ENCODE results near the gene KRT4. TPM values are rescaled to one million over a fixed set of nuclear protein-coding genes. Genes with fewer than 3 reads are reported as not detected.

The KRT4 gene
- total RNA-seq, 1 donor from 2014 or later, result not detected

GRCh38 chr12:52826611-52827498, 12.9 kb upstream of the KRT4 start:
- peaks cover 1% of the 10 kb centered on the region for H3K9me3 Mint-ChIP-seq (ENCODE audit: unreplicated experiment)
- H3K27ac Mint-ChIP-seq (ENCODE audit: unreplicated experiment), result no peak overlapping the region
- TF ChIP-seq, protein P1, sequence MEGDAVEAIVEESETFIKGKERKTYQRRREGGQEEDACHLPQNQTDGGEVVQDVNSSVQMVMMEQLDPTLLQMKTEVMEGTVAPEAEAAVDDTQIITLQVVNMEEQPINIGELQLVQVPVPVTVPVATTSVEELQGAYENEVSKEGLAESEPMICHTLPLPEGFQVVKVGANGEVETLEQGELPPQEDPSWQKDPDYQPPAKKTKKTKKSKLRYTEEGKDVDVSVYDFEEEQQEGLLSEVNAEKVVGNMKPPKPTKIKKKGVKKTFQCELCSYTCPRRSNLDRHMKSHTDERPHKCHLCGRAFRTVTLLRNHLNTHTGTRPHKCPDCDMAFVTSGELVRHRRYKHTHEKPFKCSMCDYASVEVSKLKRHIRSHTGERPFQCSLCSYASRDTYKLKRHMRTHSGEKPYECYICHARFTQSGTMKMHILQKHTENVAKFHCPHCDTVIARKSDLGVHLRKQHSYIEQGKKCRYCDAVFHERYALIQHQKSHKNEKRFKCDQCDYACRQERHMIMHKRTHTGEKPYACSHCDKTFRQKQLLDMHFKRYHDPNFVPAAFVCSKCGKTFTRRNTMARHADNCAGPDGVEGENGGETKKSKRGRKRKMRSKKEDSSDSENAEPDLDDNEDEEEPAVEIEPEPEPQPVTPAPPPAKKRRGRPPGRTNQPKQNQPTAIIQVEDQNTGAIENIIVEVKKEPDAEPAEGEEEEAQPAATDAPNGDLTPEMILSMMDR (IDR thresholded peaks at IDR 0.05; ENCODE audit: partially characterized antibody, unreplicated experiment), result no peak
- H3K4me1 Mint-ChIP-seq (ENCODE audit: low read depth, unreplicated experiment), result no peaks in the 10 kb centered on the region
- H3K27me3 Mint-ChIP-seq (ENCODE audit: unreplicated experiment), result no peaks in the 10 kb centered on the region
- no peak overlapping the region for H3K4me3 Mint-ChIP-seq (ENCODE audit: unreplicated experiment)
- DNase-seq, result no peak
- no peaks in the 10 kb centered on the region for H3K36me3 Mint-ChIP-seq (ENCODE audit: unreplicated experiment)

DNA sequence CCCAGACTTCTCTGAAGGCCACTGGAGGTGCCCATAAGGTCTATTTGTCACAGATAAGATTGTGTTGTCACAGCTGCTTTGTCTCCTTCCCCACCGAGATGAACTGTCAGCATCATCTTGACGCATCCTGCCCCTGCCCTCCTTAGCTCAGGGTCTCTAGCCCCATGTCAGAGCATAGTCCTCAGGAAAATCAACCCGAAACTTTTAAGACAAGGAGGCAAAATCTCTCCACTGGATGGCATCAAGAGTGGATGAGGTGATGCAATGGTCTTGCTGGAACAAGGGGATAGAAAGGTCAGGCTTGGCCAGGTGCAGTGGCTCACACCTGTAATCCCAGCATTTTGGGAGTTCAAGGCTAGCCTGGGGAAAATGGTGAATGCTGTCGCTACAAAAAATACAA, 12.0 kb upstream of the KRT4 start:
- DNase-seq, result no peak
- no peaks in the 10 kb centered on the region for H3K4me1 Mint-ChIP-seq (ENCODE audit: low read depth, unreplicated experiment)
- no peaks in the 10 kb centered on the region for H3K36me3 Mint-ChIP-seq (ENCODE audit: unreplicated experiment)
- TF ChIP-seq, protein P1 (IDR thresholded peaks at IDR 0.05; ENCODE audit: partially characterized antibody, unreplicated experiment), result no peak
- peaks cover 1% of the 10 kb centered on the region for H3K9me3 Mint-ChIP-seq (ENCODE audit: unreplicated experiment)
- H3K4me3 Mint-ChIP-seq (ENCODE audit: unreplicated experiment), result no peak overlapping the region
- peaks cover 1% of the 10 kb centered on the region for H3K27me3 Mint-ChIP-seq (ENCODE audit: unreplicated experiment)
- H3K27ac Mint-ChIP-seq (ENCODE audit: unreplicated experiment), result no peak overlapping the region

DNA sequence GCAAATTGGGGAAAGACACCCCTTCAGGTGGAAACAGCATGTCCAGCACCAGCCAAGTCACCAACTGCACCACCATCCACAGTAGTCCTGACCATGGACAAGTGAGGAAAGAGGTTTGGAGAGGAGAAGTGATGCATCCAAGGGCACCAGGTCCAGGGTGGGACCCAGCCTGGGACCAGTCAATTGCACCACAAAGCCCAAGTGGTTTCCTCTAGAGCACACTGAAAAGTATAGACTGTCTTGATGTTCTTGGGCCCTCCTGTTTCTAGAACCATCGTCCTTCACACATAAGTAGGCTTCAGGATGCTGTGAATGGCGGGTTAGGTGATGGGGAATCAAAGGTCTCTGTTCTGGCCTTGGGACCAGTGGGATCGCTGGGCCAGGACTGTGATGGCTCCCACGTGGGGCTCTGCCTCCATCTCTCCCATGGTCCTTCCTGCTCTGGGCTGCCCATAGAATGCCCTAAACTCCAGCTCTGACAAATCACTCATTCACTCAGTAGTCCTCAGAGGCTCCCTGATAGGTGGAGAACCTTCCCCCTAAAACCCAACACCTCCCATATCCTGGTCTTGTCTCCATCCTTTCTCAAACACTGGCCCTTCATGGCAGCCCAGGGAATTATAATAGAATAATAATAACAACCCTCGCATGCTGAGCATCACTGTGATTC, 11.0 kb upstream of the KRT4 start:
- H3K36me3 Mint-ChIP-seq (ENCODE audit: unreplicated experiment), result no peaks in the 10 kb centered on the region
- no peak for DNase-seq
- H3K27ac Mint-ChIP-seq (ENCODE audit: unreplicated experiment), result no peak overlapping the region
- no peak overlapping the region for H3K4me3 Mint-ChIP-seq (ENCODE audit: unreplicated experiment)
- peaks cover 1% of the 10 kb centered on the region for H3K27me3 Mint-ChIP-seq (ENCODE audit: unreplicated experiment)
- no peaks in the 10 kb centered on the region for H3K4me1 Mint-ChIP-seq (ENCODE audit: low read depth, unreplicated experiment)
- H3K9me3 Mint-ChIP-seq (ENCODE audit: unreplicated experiment), result peaks cover 1% of the 10 kb centered on the region
- TF ChIP-seq, protein P1 (IDR thresholded peaks at IDR 0.05; ENCODE audit: partially characterized antibody, unreplicated experiment), result no peak

- TF ChIP-seq, protein P1 (IDR thresholded peaks at IDR 0.05; ENCODE audit: partially characterized antibody, unreplicated experiment), result no peak
- H3K36me3 Mint-ChIP-seq (ENCODE audit: unreplicated experiment), result no peaks in the 10 kb centered on the region
- H3K4me3 Mint-ChIP-seq (ENCODE audit: unreplicated experiment), result no peak overlapping the region
- H3K4me1 Mint-ChIP-seq (ENCODE audit: low read depth, unreplicated experiment), result no peaks in the 10 kb centered on the region
- DNase-seq, result no peak
- H3K27ac Mint-ChIP-seq (ENCODE audit: unreplicated experiment), result no peak overlapping the region
- H3K9me3 Mint-ChIP-seq (ENCODE audit: unreplicated experiment), result peaks cover 3% of the 10 kb centered on the region
- H3K27me3 Mint-ChIP-seq (ENCODE audit: unreplicated experiment), result peaks cover 1% of the 10 kb centered on the region
These were observed 10.0 kb upstream of the KRT4 start for GRCh38 chr12:52823761-52824450.
